CD4-positive, alpha-beta memory T cell (primary cell): Measurements from ENCODE around the gene SIPA1L2. TPM values are rescaled to one million over a fixed set of nuclear protein-coding genes. Genes with fewer than 3 reads are reported as not detected.

Source experiments
- CTCF ChIA-PET: fragments of 350-600 bp; sonication (Branson Sonifier 250); formaldehyde crosslinking; loops from one replicate; lab custom pipeline; 2021; ENCODE audit warnings: inconsistent platforms; ENCODE audit not compliant: partially characterized antibody; lab: Charles Lee
- POLR2A ChIA-PET: fragments of 350-600 bp; sonication (Branson Sonifier 250); formaldehyde crosslinking; loops from one replicate; lab custom pipeline; 2021; ENCODE audit not compliant: partially characterized antibody; lab: Charles Lee
- DNase-seq, 5 donors: peaks; one replicate each; pipeline versions ENCODE4 v3.0.0 to v3.0.0-alpha.2; 2020 to 2022; ENCODE audit warnings: mixed read lengths in 1 of 5
- H3K27ac ChIP-seq: one replicate; pipeline ENCODE4 v1.7.0; 2013; ENCODE audit warnings: low read depth, low read length
- H3K27me3 ChIP-seq: 2 replicates; pipeline ENCODE4 v1.7.0; 2013; ENCODE audit warnings: mild to moderate bottlenecking, low read length, moderate library complexity; ENCODE audit not compliant: insufficient read depth
- H3K36me3 ChIP-seq: 2 replicates; pipeline ENCODE4 v1.7.0; 2013; ENCODE audit warnings: mild to moderate bottlenecking, low read length, moderate library complexity; ENCODE audit not compliant: insufficient read depth
- H3K4me1 ChIP-seq: 2 replicates; pipeline ENCODE4 v1.7.0; 2013; ENCODE audit warnings: mild to moderate bottlenecking, low read length, moderate library complexity; ENCODE audit not compliant: insufficient read depth
- H3K4me3 ChIP-seq, 2 donors: one replicate each; pipeline ENCODE4 v1.7.0; 2013; ENCODE audit warnings: low read length in 2 of 2, mild to moderate bottlenecking in 1 of 2
- H3K9me3 ChIP-seq, 2 donors: one replicate each; pipeline ENCODE4 v1.7.0; 2013; ENCODE audit warnings: low read length in 2 of 2, control low read depth in 1 of 2; ENCODE audit not compliant: control insufficient read depth in 1 of 2
- H3K27ac Mint-ChIP-seq, 7 donors: one replicate each; pipeline ENCODE4 v1.8.0; 2020 to 2021; ENCODE audit warnings: mixed read lengths in 7 of 7, mild to moderate bottlenecking in 6 of 7, inconsistent platforms in 3 of 7, moderate library complexity in 3 of 7
- H3K27me3 Mint-ChIP-seq, 2 donors: one replicate each; pipeline ENCODE4 v1.8.0; 2020 to 2021; ENCODE audit warnings: mixed read lengths in 2 of 2
- H3K36me3 Mint-ChIP-seq, 2 donors: one replicate each; pipeline ENCODE4 v1.8.0; 2020 to 2021; ENCODE audit warnings: mixed read lengths in 2 of 2, inconsistent platforms in 1 of 2, mild to moderate bottlenecking in 1 of 2
- H3K4me1 Mint-ChIP-seq, 4 donors: one replicate each; pipeline ENCODE4 v1.8.0; 2020 to 2021; ENCODE audit warnings: mixed read lengths in 4 of 4, mild to moderate bottlenecking in 1 of 4
- H3K4me3 Mint-ChIP-seq, 8 donors: one replicate each; pipeline ENCODE4 v1.8.0; 2020 to 2021; ENCODE audit warnings: mixed read lengths in 8 of 8, mild to moderate bottlenecking in 7 of 8, moderate library complexity in 6 of 8, inconsistent platforms in 3 of 8
- H3K9me3 Mint-ChIP-seq, 8 donors: one replicate each; pipeline ENCODE4 v1.8.0; 2020 to 2021; ENCODE audit warnings: mixed read lengths in 8 of 8, mild to moderate bottlenecking in 5 of 8, inconsistent platforms in 3 of 8, moderate library complexity in 1 of 8
- intact Hi-C: fragments of 100-400 bp; cut with micrococcal nuclease; formaldehyde crosslinking; loops from one replicate; pipeline ENCODE4 v1.15.1; 2023
- polyA plus RNA-seq, 2 donors: library from polyadenylated mRNA; unstranded; fragments of 300-500 nt; fragmentation: Illumina TruSeq; gene quantifications; one replicate each; pipeline ENCODE4 v1.2.3, GENCODE V29; 2021
- total RNA-seq, 2 experiments: library from RNA; stranded (reverse); gene quantifications; one replicate each; pipeline ENCODE4 v1.2.3, GENCODE V29; 2021

Gene SIPA1L2
- total and polyA plus RNA-seq, 4 experiments from 2014 or later: 0.20 to 1.6 (median 1.0) TPM

- Histone ChIP-seq H3K9me3 (no peaks in the 10 kb centered on the region), H3K4me3 (peak overlapping the region in 1 of 2 donors; percentile 46), H3K4me1 (peaks cover 28% of the 10 kb centered on the region), H3K36me3 (no peaks in the 10 kb centered on the region), H3K27me3 (no peaks in the 10 kb centered on the region), H3K27ac (no peak overlapping the region)
- DNase-seq: no peak
- ChIA-PET POLR2A (no interaction called here), CTCF (interaction anchor here (0.6 to 1.8 kb wide), 3 partner anchors 52 to 612 kb away, joined by 3 read pairs; no protein-coding TSS in a partner anchor)
- intact Hi-C loops: loop anchor here (10.0 kb wide), 1 partner anchor 294 kb away; no protein-coding TSS in a partner anchor
- Mint-ChIP-seq H3K9me3 (peaks cover 0 to 2% (median 0%) of the 10 kb centered on the region in 8 donors), H3K4me3 (peak overlapping the region; percentile 72 to 95 (median 88)), H3K4me1 (peaks cover 17 to 39% (median 23%) of the 10 kb centered on the region in 4 donors), H3K27ac (peak overlapping the region in 3 of 7 donors; percentile 40 to 70 (median 66)), H3K27me3 (peaks cover 14 to 19% of the 10 kb centered on the region in 2 donors), H3K36me3 (no peaks in the 10 kb centered on the region)
These were observed 912 bp upstream of the SIPA1L2 start for GRCh38 chr1:232630894-232631195.

- Mint-ChIP-seq H3K36me3 (no peaks in the 10 kb centered on the region), H3K27ac (peak overlapping the region in 4 of 7 donors; percentile 33 to 77 (median 46)), H3K4me1 (peaks cover 19 to 39% (median 23%) of the 10 kb centered on the region in 4 donors), H3K4me3 (peak overlapping the region; percentile 86 to 93 (median 90)), H3K9me3 (peaks cover 0 to 2% (median 0%) of the 10 kb centered on the region in 8 donors), H3K27me3 (peaks cover 11 to 16% of the 10 kb centered on the region in 2 donors)
- CTCF ChIA-PET: interaction anchor here (0.7 to 1.8 kb wide), 4 partner anchors 9 to 762 kb away, joined by 3 read pairs; no protein-coding TSS in a partner anchor
- H3K4me1 ChIP-seq: peaks cover 28% of the 10 kb centered on the region
- H3K27ac ChIP-seq: no peak overlapping the region
- intact Hi-C loops: loop anchor here (5.0 to 10.0 kb wide), 3 partner anchors 295 to 1002 kb away; partner anchors contain the start of gene DISC1
- no peaks in the 10 kb centered on the region for H3K27me3 ChIP-seq
- POLR2A ChIA-PET: interaction anchor here (0.9 kb wide), 1 partner anchor 50 kb away, joined by 4 read pairs; no protein-coding TSS in a partner anchor
- H3K36me3 ChIP-seq: no peaks in the 10 kb centered on the region
- H3K9me3 ChIP-seq: no peaks in the 10 kb centered on the region
- peak overlapping the region in 1 of 2 donors; percentile 29 for H3K4me3 ChIP-seq
- DNase-seq: peak in 3 of 5 donors; percentile 2 to 11 (median 6)
These were observed 485 bp downstream of the SIPA1L2 start for GRCh38 chr1:232629250-232630046.

- POLR2A ChIA-PET: interaction anchor here (1.3 to 1.4 kb wide), 3 partner anchors 29 to 762 kb away, joined by 3 to 11 read pairs (median 6); no protein-coding TSS in a partner anchor
- H3K4me1 ChIP-seq: peaks cover 28% of the 10 kb centered on the region
- H3K4me3 Mint-ChIP-seq: peak overlapping the region; percentile 86 to 93 (median 90)
- peak overlapping the region in 1 of 2 donors; percentile 29 for H3K4me3 ChIP-seq
- peak overlapping the region in 6 of 7 donors; percentile 27 to 77 (median 46) for H3K27ac Mint-ChIP-seq
- H3K36me3 ChIP-seq: no peaks in the 10 kb centered on the region
- intact Hi-C loops: loop anchor here (1.0 to 10.0 kb wide), 3 partner anchors 584 to 1001 kb away; partner anchors contain the start of gene DISC1
- no peaks in the 10 kb centered on the region for H3K9me3 ChIP-seq
- peak in 2 of 5 donors; percentile 7 to 10 for DNase-seq
- peaks cover 0 to 2% (median 0%) of the 10 kb centered on the region in 8 donors for H3K9me3 Mint-ChIP-seq
- H3K27me3 Mint-ChIP-seq: peaks cover 11 to 16% of the 10 kb centered on the region in 2 donors
- H3K36me3 Mint-ChIP-seq: no peaks in the 10 kb centered on the region
- H3K4me1 Mint-ChIP-seq: peaks cover 19 to 39% (median 23%) of the 10 kb centered on the region in 4 donors
- H3K27me3 ChIP-seq: no peaks in the 10 kb centered on the region
- CTCF ChIA-PET: interaction anchor here (0.9 to 3.8 kb wide), 28 partner anchors 9 to 1387 kb away, joined by 3 to 58 read pairs (median 4); no protein-coding TSS in a partner anchor
- no peak overlapping the region for H3K27ac ChIP-seq
These were observed 1.3 kb downstream of the SIPA1L2 start for GRCh38 chr1:232628335-232629249.

GRCh38 chr1:232627645-232628334, 2.1 kb downstream of the SIPA1L2 start:
- Mint-ChIP-seq H3K27ac (peak overlapping the region in 4 of 7 donors; percentile 27 to 40 (median 31)), H3K27me3 (peaks cover 9 to 16% of the 10 kb centered on the region in 2 donors), H3K36me3 (no peaks in the 10 kb centered on the region), H3K4me3 (peak overlapping the region in 6 of 8 donors; percentile 42 to 93 (median 74)), H3K9me3 (peaks cover 0 to 2% (median 0%) of the 10 kb centered on the region in 8 donors), H3K4me1 (peaks cover 19 to 39% (median 23%) of the 10 kb centered on the region in 4 donors)
- Histone ChIP-seq H3K36me3 (no peaks in the 10 kb centered on the region), H3K27ac (no peak overlapping the region), H3K4me3 (no peak overlapping the region), H3K27me3 (no peaks in the 10 kb centered on the region), H3K9me3 (no peaks in the 10 kb centered on the region), H3K4me1 (peaks cover 28% of the 10 kb centered on the region)
- intact Hi-C loops: loop anchor here (1.0 to 10.0 kb wide), 6 partner anchors 49 to 1000 kb away; partner anchors contain the start of gene DISC1
- POLR2A ChIA-PET: interaction anchor here (0.8 to 1.4 kb wide), 5 partner anchors 29 to 761 kb away, joined by 3 to 11 read pairs (median 3); no protein-coding TSS in a partner anchor
- DNase-seq: peak in 4 of 5 donors; percentile 52 to 68 (median 60)
- CTCF ChIA-PET: interaction anchor here (0.6 to 3.8 kb wide), 50 partner anchors 10 to 1386 kb away, joined by 3 to 58 read pairs (median 3); no protein-coding TSS in a partner anchor

GRCh38 chr1:232627171-232627570, 2.8 kb downstream of the SIPA1L2 start:
- peak overlapping the region in 1 of 7 donors; percentile 27 for H3K27ac Mint-ChIP-seq
- peaks cover 28% of the 10 kb centered on the region for H3K4me1 ChIP-seq
- ChIA-PET POLR2A (interaction anchor here (0.8 to 1.4 kb wide), 5 partner anchors 28 to 761 kb away, joined by 3 to 11 read pairs (median 3); no protein-coding TSS in a partner anchor), CTCF (interaction anchor here (0.6 to 3.8 kb wide), 50 partner anchors 9 to 1385 kb away, joined by 3 to 58 read pairs (median 3); no protein-coding TSS in a partner anchor)
- no peaks in the 10 kb centered on the region for H3K36me3 Mint-ChIP-seq
- H3K9me3 ChIP-seq: no peaks in the 10 kb centered on the region
- no peaks in the 10 kb centered on the region for H3K36me3 ChIP-seq
- H3K4me3 ChIP-seq: no peak overlapping the region
- peaks cover 5 to 13% of the 10 kb centered on the region in 2 donors for H3K27me3 Mint-ChIP-seq
- intact Hi-C loops: loop anchor here (1.0 to 10.0 kb wide), 5 partner anchors 49 to 1000 kb away; partner anchors contain the start of gene DISC1
- H3K4me3 Mint-ChIP-seq: peak overlapping the region in 2 of 8 donors; percentile 76
- H3K4me1 Mint-ChIP-seq: peaks cover 19 to 39% (median 23%) of the 10 kb centered on the region in 4 donors
- H3K27ac ChIP-seq: no peak overlapping the region
- no peaks in the 10 kb centered on the region for H3K27me3 ChIP-seq
- no peak for DNase-seq
- H3K9me3 Mint-ChIP-seq: peaks cover 0 to 2% (median 0%) of the 10 kb centered on the region in 8 donors
